Effector memory CD4-positive, alpha-beta T cell (primary cell): Measurements from ENCODE around the gene CCDC47.
"Not testable (repeated sequence)": the region's sequence is repeated elsewhere in the genome, so short reads cannot be mapped to it uniquely, and the experiment has no call there.

Experiments used
- DNase-seq, 3 donors: peaks; one replicate each; pipeline ENCODE4 v3.0.0-alpha.2; 2020
- H3K27ac ChIP-seq: 2 replicates; pipeline ENCODE4 v1.7.0; 2013; ENCODE audit warnings: mild to moderate bottlenecking, low read length, moderate library complexity; ENCODE audit not compliant: insufficient read depth, poor library complexity, severe bottlenecking
- H3K27me3 ChIP-seq: replicated peaks from 2 replicates; pipeline ENCODE4 v1.7.0; 2013; ENCODE audit warnings: mild to moderate bottlenecking, low read length; ENCODE audit not compliant: insufficient read depth, control insufficient read depth, poor library complexity, severe bottlenecking
- H3K36me3 ChIP-seq: 2 replicates; pipeline ENCODE4 v1.7.0; 2013; ENCODE audit warnings: mild to moderate bottlenecking, low read length, moderate library complexity; ENCODE audit not compliant: control insufficient read depth, insufficient read depth
- H3K4me1 ChIP-seq: 2 replicates; pipeline ENCODE4 v1.7.0; 2013; ENCODE audit warnings: low read length, mild to moderate bottlenecking; ENCODE audit not compliant: control insufficient read depth, insufficient read depth, poor library complexity, severe bottlenecking
- H3K4me3 ChIP-seq: 2 replicates; pipeline ENCODE4 v1.7.0; 2013; ENCODE audit warnings: low read length, low read depth, mild to moderate bottlenecking; ENCODE audit not compliant: insufficient read depth, poor library complexity, severe bottlenecking
- H3K9me3 ChIP-seq: 2 replicates; pipeline ENCODE4 v1.7.0; 2013; ENCODE audit warnings: mild to moderate bottlenecking, low read length, moderate library complexity; ENCODE audit not compliant: control insufficient read depth

CCDC47 gene

GRCh38 chr17:63809970-63810369 is 36.6 kb upstream of the CCDC47 start:
- no peak for DNase-seq
- Histone ChIP-seq H3K9me3 (no peaks in the 10 kb centered on the region), H3K27me3 (no peaks in the 10 kb centered on the region), H3K36me3 (peaks cover 94% of the 10 kb centered on the region), H3K27ac (no peak overlapping the region), H3K4me3 (no peak overlapping the region), H3K4me1 (no peaks in the 10 kb centered on the region)

DNA sequence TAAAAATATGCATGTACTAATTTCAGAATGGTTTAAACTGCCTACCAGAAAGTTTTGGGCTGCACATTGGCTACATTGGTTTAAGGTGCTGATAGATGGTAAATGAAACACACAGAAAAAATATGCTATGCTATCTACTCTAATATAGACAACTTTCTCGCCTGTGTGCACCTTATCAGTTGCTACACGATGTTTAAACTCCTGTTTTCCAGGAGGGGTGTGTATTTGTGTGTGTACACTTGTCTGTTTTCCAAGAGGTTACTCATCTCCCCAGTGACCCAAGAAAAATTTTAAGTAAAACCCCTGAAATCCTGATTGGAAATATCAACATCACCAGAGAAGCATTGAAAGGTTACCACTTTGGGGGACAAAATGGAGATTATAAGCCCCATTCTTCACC is 32.2 kb upstream of the CCDC47 start:
- DNase-seq: no peak
- no peaks in the 10 kb centered on the region for H3K9me3 ChIP-seq
- no peaks in the 10 kb centered on the region for H3K4me1 ChIP-seq
- H3K36me3 ChIP-seq: peaks cover 76% of the 10 kb centered on the region
- H3K27me3 ChIP-seq: no peaks in the 10 kb centered on the region
- no peak overlapping the region for H3K27ac ChIP-seq
- H3K4me3 ChIP-seq: no peak overlapping the region

DNA sequence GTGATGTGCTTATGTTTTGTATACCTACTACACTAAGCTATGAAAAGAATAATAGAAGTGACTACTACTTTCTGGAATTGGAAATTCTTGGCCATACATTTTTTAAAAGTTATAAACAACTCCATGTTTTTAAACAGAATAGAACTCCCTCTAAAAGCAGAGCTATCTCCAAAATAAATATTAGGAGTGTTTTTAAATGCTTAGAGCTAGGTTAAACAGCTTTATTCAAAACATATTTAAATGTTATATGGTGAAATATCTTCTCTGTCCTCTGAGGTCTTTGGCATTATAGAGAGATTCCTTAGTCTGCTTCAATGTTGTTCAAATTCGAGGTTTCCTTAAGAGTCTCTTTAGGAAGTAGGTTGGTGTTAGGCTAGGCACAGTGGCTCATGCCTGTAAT is 30.9 kb upstream of the CCDC47 start:
- DNase-seq: no peak
- H3K27me3 ChIP-seq: no peaks in the 10 kb centered on the region
- H3K4me3 ChIP-seq: no peak overlapping the region
- no peak overlapping the region for H3K27ac ChIP-seq
- no peaks in the 10 kb centered on the region for H3K4me1 ChIP-seq
- H3K36me3 ChIP-seq: peaks cover 78% of the 10 kb centered on the region
- H3K9me3 ChIP-seq: no peaks in the 10 kb centered on the region

DNA sequence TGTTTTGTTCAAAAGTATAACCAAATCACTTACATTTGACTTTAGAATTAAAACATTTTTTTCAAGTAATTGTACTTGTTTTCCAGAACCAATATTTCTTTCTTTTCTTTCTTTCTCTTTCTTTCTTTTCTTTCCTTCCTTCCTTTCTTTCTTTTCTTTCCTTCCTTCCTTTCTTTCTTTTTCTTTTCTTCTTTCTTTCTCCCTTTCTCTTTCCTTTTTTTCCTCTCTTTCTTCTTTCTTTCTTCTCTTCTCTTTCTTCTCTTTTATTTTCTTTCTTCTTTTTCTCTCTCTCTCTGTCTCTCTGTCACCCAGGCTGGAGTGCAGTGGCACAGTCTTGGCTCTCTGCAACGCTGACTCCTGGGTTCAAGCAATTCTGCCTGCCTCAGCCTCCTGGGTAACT is 27.4 kb upstream of the CCDC47 start:
- H3K4me1 ChIP-seq: no peaks in the 10 kb centered on the region
- no peak for DNase-seq
- no peaks in the 10 kb centered on the region for H3K9me3 ChIP-seq
- no peak overlapping the region for H3K4me3 ChIP-seq
- peaks cover 77% of the 10 kb centered on the region for H3K36me3 ChIP-seq
- no peaks in the 10 kb centered on the region for H3K27me3 ChIP-seq
- no peak overlapping the region for H3K27ac ChIP-seq

DNA sequence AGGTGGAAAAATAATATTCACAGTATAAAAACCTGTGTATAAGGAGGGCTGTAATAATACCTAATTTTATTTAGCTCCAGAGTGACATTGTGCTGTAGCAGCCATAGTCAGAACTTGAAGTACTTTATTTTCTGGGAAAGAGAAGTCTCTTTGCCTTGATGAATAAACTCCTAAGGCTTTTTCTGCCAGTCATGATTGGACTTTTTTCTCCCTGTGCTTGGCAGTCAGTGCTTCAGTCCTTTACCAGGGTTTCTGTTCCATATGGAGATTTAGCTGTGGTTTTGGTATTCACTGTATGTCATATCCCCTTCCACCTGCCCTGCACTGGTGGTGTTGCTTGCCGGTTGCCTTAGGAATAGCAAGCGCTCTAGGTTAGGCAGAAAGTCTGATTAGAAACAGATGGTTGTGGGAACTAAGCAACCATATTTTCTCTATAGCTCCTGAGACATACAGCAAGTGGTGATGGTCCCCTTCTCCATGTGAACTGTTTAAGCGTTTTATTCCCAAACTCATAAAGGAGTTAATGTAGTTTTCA is 25.2 kb upstream of the CCDC47 start:
- no peaks in the 10 kb centered on the region for H3K9me3 ChIP-seq
- no peaks in the 10 kb centered on the region for H3K27me3 ChIP-seq
- no peaks in the 10 kb centered on the region for H3K4me1 ChIP-seq
- H3K4me3 ChIP-seq: no peak overlapping the region
- DNase-seq: no peak
- H3K27ac ChIP-seq: no peak overlapping the region
- H3K36me3 ChIP-seq: peaks cover 79% of the 10 kb centered on the region

DNA sequence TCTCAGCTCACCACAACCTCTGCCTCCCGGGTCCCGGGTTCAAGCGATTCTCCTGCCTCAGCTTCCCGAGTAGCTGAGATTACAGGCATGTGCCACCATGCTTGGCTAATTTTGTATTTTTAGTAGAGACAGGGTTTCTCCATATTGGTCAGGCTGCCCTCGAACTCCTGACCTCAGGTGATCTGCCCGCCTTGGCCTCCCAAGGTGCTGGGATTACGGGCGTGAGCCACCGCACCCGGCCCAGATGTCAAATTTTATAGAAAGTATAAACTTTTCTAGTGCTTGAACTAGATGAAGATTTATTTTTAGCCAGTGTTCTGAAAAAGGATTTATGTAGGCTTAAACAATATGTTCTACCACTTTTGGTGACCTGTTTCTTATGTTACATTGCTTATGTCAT is 23.0 kb upstream of the CCDC47 start:
- not testable (repeated sequence) for H3K27ac ChIP-seq, H3K4me1 ChIP-seq, H3K9me3 ChIP-seq, H3K27me3 ChIP-seq, H3K4me3 ChIP-seq, DNase-seq
- H3K36me3 ChIP-seq: peaks cover 90% of the 10 kb centered on the region

GRCh38 chr17:63792055-63792729 is 18.8 kb upstream of the CCDC47 start:
- no peak for DNase-seq
- H3K4me3 ChIP-seq: no peak overlapping the region
- no peak overlapping the region for H3K27ac ChIP-seq
- H3K4me1 ChIP-seq: no peaks in the 10 kb centered on the region
- no peaks in the 10 kb centered on the region for H3K9me3 ChIP-seq
- H3K36me3 ChIP-seq: peaks cover 83% of the 10 kb centered on the region
- H3K27me3 ChIP-seq: no peaks in the 10 kb centered on the region

DNA sequence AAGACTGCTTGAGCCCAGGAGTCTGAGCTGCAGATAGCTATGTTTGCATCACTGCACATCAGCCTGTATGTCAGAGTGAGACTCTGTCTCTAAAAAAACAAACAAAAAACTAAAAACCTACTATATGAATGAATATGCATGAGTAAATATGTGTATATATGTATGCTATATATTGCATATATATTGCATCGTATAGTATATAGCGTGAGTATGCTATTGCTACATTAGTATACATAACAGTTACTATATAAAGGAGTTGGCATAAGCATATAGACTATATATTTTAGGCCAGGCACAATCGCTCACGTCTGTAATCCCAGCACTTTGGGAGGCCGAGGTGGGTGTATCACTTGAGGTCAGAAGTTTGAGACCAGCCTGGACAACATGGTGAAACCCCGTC is 16.7 kb upstream of the CCDC47 start:
- no peak overlapping the region for H3K4me3 ChIP-seq
- H3K36me3 ChIP-seq: peaks cover 69% of the 10 kb centered on the region
- H3K9me3 ChIP-seq: no peaks in the 10 kb centered on the region
- no peak overlapping the region for H3K27ac ChIP-seq
- no peaks in the 10 kb centered on the region for H3K4me1 ChIP-seq
- H3K27me3 ChIP-seq: no peaks in the 10 kb centered on the region
- no peak for DNase-seq

DNA sequence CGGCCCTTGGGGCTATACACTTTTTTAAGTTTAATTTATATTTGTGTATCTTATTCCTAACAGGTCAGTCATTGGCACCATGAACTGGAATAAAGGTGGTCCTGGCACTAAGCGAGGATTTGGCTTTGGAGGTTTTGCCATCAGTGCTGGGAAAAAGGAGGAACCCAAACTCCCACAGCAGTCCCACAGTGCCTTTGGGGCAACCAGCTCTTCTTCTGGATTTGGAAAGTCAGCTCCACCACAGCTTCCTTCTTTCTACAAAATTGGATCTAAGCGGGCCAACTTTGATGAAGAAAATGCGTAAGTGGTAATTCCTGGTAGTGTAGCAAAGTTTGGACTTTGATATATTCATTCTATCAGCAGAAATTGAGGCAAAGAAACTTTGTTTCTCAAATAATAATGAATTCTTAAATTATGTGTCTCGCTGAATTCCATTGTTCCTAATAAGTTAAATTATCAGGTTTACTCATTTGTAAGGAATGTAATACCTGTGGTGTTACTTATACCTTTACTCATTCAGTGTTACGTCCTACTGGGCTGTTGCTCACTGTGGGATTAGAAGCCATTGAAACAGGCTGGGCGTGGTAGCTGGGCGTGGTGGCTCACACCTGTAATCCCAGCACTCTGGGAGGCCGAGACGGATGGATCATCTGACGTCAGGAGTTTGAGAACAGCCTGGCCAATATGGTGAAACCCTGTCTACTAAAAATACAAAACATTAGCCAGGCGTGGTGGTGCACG is 13.7 kb upstream of the CCDC47 start:
- DNase-seq: no peak
- Histone ChIP-seq H3K27ac (no peak overlapping the region), H3K9me3 (no peaks in the 10 kb centered on the region), H3K27me3 (no peaks in the 10 kb centered on the region), H3K4me3 (no peak overlapping the region), H3K4me1 (no peaks in the 10 kb centered on the region), H3K36me3 (peaks cover 43% of the 10 kb centered on the region)

DNA sequence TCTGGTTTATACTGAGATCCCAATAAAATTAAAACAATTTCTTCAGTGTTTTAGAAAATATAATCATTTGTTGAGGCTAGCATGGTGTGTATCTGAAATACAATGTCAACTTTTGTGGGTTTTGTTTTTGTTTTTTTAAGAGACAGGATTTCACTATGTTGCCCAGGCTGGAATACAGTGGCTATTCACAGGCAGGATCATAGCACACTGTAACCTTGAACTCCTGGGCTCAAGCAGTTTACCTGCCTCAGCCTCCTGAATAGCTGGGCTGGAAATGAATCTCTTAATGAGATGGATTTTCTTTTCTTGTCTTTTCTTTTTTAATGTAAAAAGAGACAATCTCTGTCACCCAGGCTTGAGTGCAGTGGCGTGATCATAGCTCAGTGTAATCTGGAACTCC is 12.7 kb upstream of the CCDC47 start:
- DNase-seq: no peak
- Histone ChIP-seq H3K27ac (no peak overlapping the region), H3K9me3 (no peaks in the 10 kb centered on the region), H3K4me1 (no peaks in the 10 kb centered on the region), H3K4me3 (no peak overlapping the region), H3K36me3 (peaks cover 35% of the 10 kb centered on the region), H3K27me3 (no peaks in the 10 kb centered on the region)
